Endothelial cell of umbilical vein (primary cell): ENCODE results near the gene PRDM16. TPM values are rescaled to one million over a fixed set of nuclear protein-coding genes. Genes with fewer than 3 reads are reported as not detected.

Experiments used
- BruUV-seq: library from RNA; stranded (reverse); fragments of 400-500 nt; replicated peaks from 2 replicates; lab custom pipeline; 2021; lab: Mats Ljungman, UMichigan
- CTCF ChIA-PET: fragments of 300-600, 350-600 bp; sonication (Branson Sonifier 250); formaldehyde crosslinking; loops from one replicate; lab custom pipeline; 2021; ENCODE audit warnings: antibody characterized with exemption, inconsistent platforms; lab: Charles Lee
- POLR2A ChIA-PET: fragments of 300-600, 350-600 bp; sonication (Branson Sonifier 250); formaldehyde crosslinking; loops from one replicate; lab custom pipeline; 2021; ENCODE audit warnings: antibody characterized with exemption, inconsistent platforms; lab: Charles Lee
- DNase-seq: peaks from one replicate; pipeline ENCODE4 v3.0.0-alpha.2; 2011; ENCODE audit warnings: low read depth, low spot score
- FAIRE-seq: peaks from 2 replicates; lab custom pipeline; 2011; peaks lifted over from hg19 to GRCh38; lab: Jason Lieb, UNC
- H2AFZ ChIP-seq: 2 replicates; pipeline ENCODE4 v1.6.0; 2012; ENCODE audit warnings: low read depth, low read length, control low read depth, inconsistent platforms
- H3K27ac ChIP-seq: 2 replicates; pipeline ENCODE4 v1.5.1; 2011; ENCODE audit warnings: low read depth, mild to moderate bottlenecking, control low read depth, low read length, moderate library complexity; ENCODE audit not compliant: insufficient read depth
- H3K27me3 ChIP-seq, 2 experiments: 2 replicates each; pipeline versions ENCODE4 v1.6.0 to v1.6.1; 2011; ENCODE audit warnings: low read length in 2 of 2, mixed read lengths in 1 of 2; ENCODE audit not compliant: control insufficient read depth in 2 of 2, insufficient read depth in 2 of 2
- H3K36me3 ChIP-seq, 2 experiments: 2 replicates in 1 of 2; 3 replicates in 1 of 2; pipeline ENCODE4 v1.5.1; 2011; ENCODE audit warnings: low read length in 2 of 2, mild to moderate bottlenecking in 1 of 2, moderate library complexity in 1 of 2; ENCODE audit not compliant: control insufficient read depth in 2 of 2, insufficient read depth in 2 of 2; ENCODE audit errors: extremely low read depth in 1 of 2
- H3K4me1 ChIP-seq: 3 replicates; pipeline ENCODE4 v1.5.1; 2011; ENCODE audit warnings: mild to moderate bottlenecking, low read length; ENCODE audit not compliant: control insufficient read depth, insufficient read depth; ENCODE audit errors: extremely low read depth
- H3K4me2 ChIP-seq: 2 replicates; pipeline ENCODE4 v1.6.1; 2011; ENCODE audit warnings: low read length, control low read depth, mixed read lengths; ENCODE audit not compliant: insufficient read depth
- H3K4me3 ChIP-seq, 3 experiments: fragments of 200-600 bp in 1 of 3; sonication (generic), shearing (Covaris generic) in 1 of 3; replicated peaks in 1 of 3; 2 replicates each; pipeline ENCODE4 v1.5.1; 2011 to 2016; ENCODE audit warnings: control low read depth in 3 of 3, low read length in 3 of 3, mild to moderate bottlenecking in 2 of 3, inconsistent platforms in 1 of 3, low read depth in 1 of 3, moderate library complexity in 1 of 3; ENCODE audit not compliant: insufficient read depth in 1 of 3
- H3K79me2 ChIP-seq: 2 replicates; pipeline ENCODE4 v1.6.0; 2012; ENCODE audit warnings: low read length, inconsistent platforms; ENCODE audit not compliant: control insufficient read depth, insufficient read depth
- H3K9ac ChIP-seq: replicated peaks from 2 replicates; pipeline ENCODE3; 2011; ENCODE audit warnings: low read length, control low read depth; ENCODE audit not compliant: insufficient read depth; ENCODE audit errors: extremely low read depth
- H3K9me1 ChIP-seq: replicated peaks from 3 replicates; pipeline ENCODE4 v1.6.0; 2011; ENCODE audit warnings: mild to moderate bottlenecking, low read length; ENCODE audit not compliant: control insufficient read depth, insufficient read depth; ENCODE audit errors: extremely low read depth
- H3K9me3 ChIP-seq: replicated peaks from 2 replicates; pipeline ENCODE4 v1.5.1; 2012; ENCODE audit warnings: low read length, inconsistent platforms; ENCODE audit not compliant: control insufficient read depth, insufficient read depth
- H4K20me1 ChIP-seq: replicated peaks from 2 replicates; pipeline ENCODE3; 2011; ENCODE audit warnings: mild to moderate bottlenecking, low read length; ENCODE audit not compliant: control insufficient read depth, insufficient read depth; ENCODE audit errors: extremely low read depth
- CTCF ChIP-seq, 2 donors: IDR thresholded peaks; 1 replicate in 1 of 2; 2 replicates in 1 of 2; pipeline ENCODE4 v1.5.1; 2011; ENCODE audit warnings: low read length in 2 of 2, mild to moderate bottlenecking in 2 of 2, moderate library complexity in 2 of 2, control low read depth in 1 of 2, inconsistent platforms in 1 of 2, low read depth in 1 of 2; ENCODE audit not compliant: insufficient read depth in 1 of 2; ENCODE audit errors: extremely low read depth in 1 of 2
- EZH2 ChIP-seq: IDR thresholded peaks from 2 replicates; pipeline ENCODE4 v1.6.1; 2012; ENCODE audit warnings: borderline replicate concordance, low read depth, mild to moderate bottlenecking, moderate library complexity, low read length, inconsistent platforms; ENCODE audit not compliant: severe bottlenecking
- FOS ChIP-seq: IDR thresholded peaks from 2 replicates; pipeline ENCODE4 v1.6.1; 2011; ENCODE audit warnings: mild to moderate bottlenecking, low read length, moderate library complexity, borderline replicate concordance; ENCODE audit not compliant: insufficient read depth
- GATA2 ChIP-seq: IDR thresholded peaks from 2 replicates; pipeline ENCODE4 v1.7.0; 2011; ENCODE audit warnings: low read depth, mild to moderate bottlenecking, moderate library complexity, mixed read lengths, low read length; ENCODE audit not compliant: insufficient read length, insufficient read depth
- JUN ChIP-seq: IDR thresholded peaks from 2 replicates; pipeline ENCODE4 v1.6.1; 2011; ENCODE audit warnings: borderline replicate concordance, low read depth; ENCODE audit not compliant: insufficient read length, insufficient read depth
- MYC ChIP-seq: IDR thresholded peaks from one replicate; pipeline ENCODE4 v1.6.1; 2011; ENCODE audit warnings: mild to moderate bottlenecking, low read depth, low read length
- POLR2A ChIP-seq: IDR thresholded peaks from 2 replicates; pipeline ENCODE4 v1.6.1; 2012; ENCODE audit warnings: low read depth, mild to moderate bottlenecking, control low read depth, low read length
- POLR2AphosphoS5 ChIP-seq: IDR thresholded peaks from 2 replicates; pipeline ENCODE4 v1.6.1; 2012; ENCODE audit warnings: low read depth, mild to moderate bottlenecking, control low read depth, low read length, moderate library complexity; ENCODE audit not compliant: insufficient read depth
- dilution Hi-C: fragments of 300-500 bp; cut with MboI; formaldehyde crosslinking; loops from one replicate; pipeline ENCODE4 v1.15.0; 2019; ENCODE audit warnings: low sequenced_read_pairs; ENCODE audit not compliant: extremely low pct_ligation_motif_present
- intact Hi-C: fragments of 100-400 bp; cut with micrococcal nuclease; formaldehyde crosslinking; loops from one replicate; pipeline ENCODE4 v1.10.0; 2022
- polyA plus RNA-seq, 4 experiments: library from polyadenylated mRNA; depleted of rRNA in 3 of 4; stranded (reverse) in 3 of 4; unstranded in 1 of 4; fragments of >200 nt; gene quantifications; 2 replicates each; pipeline versions ENCODE4 v1.2.1 to v1.2.3, GENCODE V29; 2011 to 2012; ENCODE audit warnings: missing spikeins in 1 of 4
- total RNA-seq: library from RNA; stranded (reverse); gene quantifications from 2 replicates; pipeline ENCODE4 v1.2.3, GENCODE V29; 2021
- TF ChIP-seq, protein P1 (sequence below): IDR thresholded peaks from 2 replicates; pipeline ENCODE4 v1.6.1; 2011; ENCODE audit not compliant: insufficient read depth, insufficient read length

Gene PRDM16
- total and polyA plus RNA-seq, 2 donors (not counting 3 experiments of a cell fraction or from before 2014, with no cell fraction given) = not detected

- no TSS peak for BruUV-seq
- DNase-seq = no peak
- Histone ChIP-seq H4K20me1 (no peaks in the 10 kb centered on the region), H3K9me3 (no peaks in the 10 kb centered on the region), H3K4me3 (no peak overlapping the region), H3K9me1 (no peaks in the 10 kb centered on the region), H3K36me3 (no peaks in the 10 kb centered on the region), H3K27ac (no peak overlapping the region), H3K27me3 (no peaks in the 10 kb centered on the region), H3K9ac (no peak overlapping the region), H2AFZ (no peak overlapping the region), H3K4me2 (no peak overlapping the region), H3K4me1 (no peaks in the 10 kb centered on the region), H3K79me2 (no peaks in the 10 kb centered on the region)
- TF ChIP-seq CTCF (IDR thresholded peaks at IDR 0.05; ENCODE audit: extremely low read depth in 1 of 2, insufficient read depth in 1 of 2, low read depth in 1 of 2, low read length in 2 of 2) (no peak), POLR2A (no peak), EZH2 (no peak), MYC (no peak), JUN (no peak), FOS (no peak), POLR2AphosphoS5 (no peak), GATA2 (no peak)
- TF ChIP-seq, protein P1, sequence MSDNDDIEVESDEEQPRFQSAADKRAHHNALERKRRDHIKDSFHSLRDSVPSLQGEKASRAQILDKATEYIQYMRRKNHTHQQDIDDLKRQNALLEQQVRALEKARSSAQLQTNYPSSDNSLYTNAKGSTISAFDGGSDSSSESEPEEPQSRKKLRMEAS = no peak
- ChIA-PET CTCF (no interaction called here), POLR2A (no interaction called here)
- dilution Hi-C loops = no loop called here
- intact Hi-C loops = no loop called here
- FAIRE-seq = no peak
Observed at GRCh38 chr1:3348196-3348865, 279.3 kb downstream of the PRDM16 start.
